CD14-positive monocyte (primary cell): ENCODE results near the gene CD44. TPM values are rescaled to one million over a fixed set of nuclear protein-coding genes. Genes with fewer than 3 reads are reported as not detected.
"Not testable (repeated sequence)": the region's sequence is repeated elsewhere in the genome, so short reads cannot be mapped to it uniquely, and the experiment has no call there.

Experiments
- DNase-seq, 3 donors: peaks; one replicate each; pipeline ENCODE4 v3.0.0-alpha.2; 2011 to 2022
- H2AFZ ChIP-seq: 2 replicates; pipeline ENCODE4 v1.6.0; 2012; ENCODE audit warnings: mild to moderate bottlenecking, low read depth, low read length, inconsistent platforms; ENCODE audit not compliant: insufficient read depth, poor library complexity, severe bottlenecking
- H3K27ac ChIP-seq, 2 donors: 1 replicate in 1 of 2; 2 replicates in 1 of 2; pipeline ENCODE4 v1.5.1; 2012 to 2013; ENCODE audit warnings: low read length in 2 of 2, control low read depth in 1 of 2, inconsistent platforms in 1 of 2, low read depth in 1 of 2, mild to moderate bottlenecking in 1 of 2
- H3K27me3 ChIP-seq, 2 donors: one replicate each; pipeline versions ENCODE4 v1.6.0 to v1.6.1; 2011 to 2013; ENCODE audit warnings: low read length in 2 of 2; ENCODE audit not compliant: control insufficient read depth in 2 of 2, insufficient read depth in 2 of 2
- H3K36me3 ChIP-seq, 2 donors: replicated peaks in 1 of 2; 1 replicate in 1 of 2; 2 replicates in 1 of 2; pipeline versions ENCODE4 v1.5.1 to v1.6.1; 2012 to 2013; ENCODE audit warnings: low read length in 2 of 2, control low read depth in 1 of 2, inconsistent platforms in 1 of 2, mild to moderate bottlenecking in 1 of 2; ENCODE audit not compliant: insufficient read depth in 2 of 2, control insufficient read depth in 1 of 2
- H3K4me1 ChIP-seq, 2 donors: 1 replicate in 1 of 2; 2 replicates in 1 of 2; pipeline versions ENCODE4 v1.5.1 to v1.6.1; 2012 to 2013; ENCODE audit warnings: low read length in 2 of 2, control low read depth in 1 of 2, inconsistent platforms in 1 of 2, mild to moderate bottlenecking in 1 of 2, moderate library complexity in 1 of 2; ENCODE audit not compliant: insufficient read depth in 2 of 2, control insufficient read depth in 1 of 2
- H3K4me2 ChIP-seq: replicated peaks from 2 replicates; pipeline ENCODE3; 2012; ENCODE audit warnings: low read length, moderate library complexity, mild to moderate bottlenecking; ENCODE audit not compliant: poor library complexity, severe bottlenecking; ENCODE audit errors: extremely low read depth
- H3K4me3 ChIP-seq, 3 experiments: fragments of 200-600 bp in 1 of 3; sonication (generic) in 1 of 3; replicated peaks in 1 of 3; 1 replicate in 2 of 3; 2 replicates in 1 of 3; pipeline ENCODE4 v1.5.1; 2011 to 2013; ENCODE audit warnings: low read length in 3 of 3, mild to moderate bottlenecking in 3 of 3, control low read depth in 2 of 3, low read depth in 2 of 3, inconsistent platforms in 1 of 3, moderate library complexity in 1 of 3
- H3K79me2 ChIP-seq: 2 replicates; pipeline ENCODE4 v1.6.0; 2012; ENCODE audit warnings: mild to moderate bottlenecking, control low read depth, inconsistent platforms, low read length, moderate library complexity; ENCODE audit not compliant: insufficient read depth
- H3K9ac ChIP-seq: 2 replicates; pipeline ENCODE4 v1.6.0; 2017; ENCODE audit warnings: low read length, mild to moderate bottlenecking; ENCODE audit not compliant: insufficient read depth, poor library complexity, severe bottlenecking
- H3K9me3 ChIP-seq, 2 donors: replicated peaks in 1 of 2; 1 replicate in 1 of 2; 2 replicates in 1 of 2; pipeline versions ENCODE4 v1.5.1 to v1.6.1; 2012 to 2013; ENCODE audit warnings: low read length in 2 of 2, control low read depth in 1 of 2; ENCODE audit not compliant: control insufficient read depth in 1 of 2, insufficient read depth in 1 of 2
- H4K20me1 ChIP-seq: 2 replicates; pipeline ENCODE4 v1.6.0; 2012; ENCODE audit warnings: mild to moderate bottlenecking, low read length, control low read depth, moderate library complexity; ENCODE audit not compliant: insufficient read depth
- H3K27ac Mint-ChIP-seq, 7 donors: one replicate each; pipeline ENCODE4 v1.8.0; 2020; ENCODE audit warnings: mild to moderate bottlenecking in 7 of 7, mixed read lengths in 7 of 7, moderate library complexity in 6 of 7, inconsistent platforms in 2 of 7
- H3K27me3 Mint-ChIP-seq, 3 donors: one replicate each; pipeline ENCODE4 v1.8.0; 2021 to 2022; ENCODE audit warnings: low read depth in 3 of 3, mild to moderate bottlenecking in 3 of 3, mixed read lengths in 3 of 3, moderate library complexity in 3 of 3, inconsistent platforms in 1 of 3
- H3K36me3 Mint-ChIP-seq, 2 donors: one replicate each; pipeline ENCODE4 v1.8.0; 2020; ENCODE audit warnings: mixed read lengths in 2 of 2, inconsistent platforms in 1 of 2, mild to moderate bottlenecking in 1 of 2
- H3K4me1 Mint-ChIP-seq: one replicate; pipeline ENCODE4 v1.8.0; 2020; ENCODE audit warnings: mild to moderate bottlenecking, mixed read lengths
- H3K4me3 Mint-ChIP-seq, 2 donors: one replicate each; pipeline ENCODE4 v1.8.0; 2020; ENCODE audit warnings: mild to moderate bottlenecking in 2 of 2, mixed read lengths in 2 of 2, moderate library complexity in 1 of 2
- H3K9me3 Mint-ChIP-seq, 7 donors: one replicate each; pipeline ENCODE4 v1.8.0; 2020 to 2022; ENCODE audit warnings: mixed read lengths in 7 of 7, mild to moderate bottlenecking in 6 of 7, moderate library complexity in 6 of 7, inconsistent platforms in 2 of 7
- WGBS: methylation state at CpG from one replicate; pipeline ENCODE4 v1.1.5; 2013; ENCODE audit warnings: missing lambda C conversion rate; ENCODE audit not compliant: insufficient coverage; 5-methylcytosine and 5-hydroxymethylcytosine counted together
- intact Hi-C, 2 donors: fragments of 100-400 bp; cut with micrococcal nuclease; formaldehyde crosslinking; loops; one replicate each; pipeline versions ENCODE4 v1.15.0 to v1.15.1; 2023
- polyA plus RNA-seq, 3 donors: library from polyadenylated mRNA; depleted of rRNA in 1 of 3; unstranded in 2 of 3; stranded (reverse) in 1 of 3; fragments of 300-500 nt in 2 of 3; fragments of >200 nt in 1 of 3; fragmentation: Illumina TruSeq in 2 of 3; gene quantifications; 1 replicate in 2 of 3; 2 replicates in 1 of 3; pipeline ENCODE4 v1.2.3, GENCODE V29; 2012 to 2021
- TF ChIP-seq, protein P1 (sequence below): fragments of 200-600 bp; IDR thresholded peaks from one replicate; pipeline ENCODE4 v1.8.0; 2022; ENCODE audit warnings: antibody characterized with exemption, mild to moderate bottlenecking

The CD44 gene
- polyA plus RNA-seq, 3 donors: 415 to 866 (median 531) TPM

DNA sequence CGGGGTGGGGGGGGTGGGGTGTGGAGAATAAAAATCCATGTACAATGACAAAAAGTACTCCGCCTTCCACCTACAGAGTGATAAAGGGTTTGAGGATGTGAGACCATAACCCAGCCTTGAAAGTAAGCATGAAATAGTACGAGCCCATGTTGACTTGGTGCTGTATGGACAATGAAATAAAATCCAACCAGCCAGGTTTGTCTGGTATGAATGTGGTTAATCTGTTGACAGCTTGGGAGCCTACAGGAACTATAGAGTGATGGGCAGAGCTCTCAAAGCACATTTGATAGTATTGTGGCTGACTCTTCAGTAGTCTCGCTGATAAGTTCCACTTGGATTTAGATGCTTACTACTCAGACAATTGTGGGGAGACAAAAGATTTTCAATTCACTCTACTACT, 48.8 kb upstream of the CD44 start:
- Histone ChIP-seq H3K27ac (no peak overlapping the region), H3K4me3 (no peak overlapping the region), H3K4me2 (no peak overlapping the region), H3K9me3 (no peaks in the 10 kb centered on the region), H3K4me1 (peaks cover 17 to 19% of the 10 kb centered on the region in 2 donors), H3K36me3 (no peaks in the 10 kb centered on the region), H2AFZ (no peak overlapping the region), H4K20me1 (no peaks in the 10 kb centered on the region), H3K9ac (no peak overlapping the region), H3K79me2 (no peaks in the 10 kb centered on the region), H3K27me3 (no peaks in the 10 kb centered on the region)
- H3K4me3 Mint-ChIP-seq: no peak overlapping the region
- peaks cover 37% of the 10 kb centered on the region for H3K4me1 Mint-ChIP-seq
- no CpG with 5 or more reads among the region's 4 CpGs for WGBS
- no peak for DNase-seq
- TF ChIP-seq, protein P1, sequence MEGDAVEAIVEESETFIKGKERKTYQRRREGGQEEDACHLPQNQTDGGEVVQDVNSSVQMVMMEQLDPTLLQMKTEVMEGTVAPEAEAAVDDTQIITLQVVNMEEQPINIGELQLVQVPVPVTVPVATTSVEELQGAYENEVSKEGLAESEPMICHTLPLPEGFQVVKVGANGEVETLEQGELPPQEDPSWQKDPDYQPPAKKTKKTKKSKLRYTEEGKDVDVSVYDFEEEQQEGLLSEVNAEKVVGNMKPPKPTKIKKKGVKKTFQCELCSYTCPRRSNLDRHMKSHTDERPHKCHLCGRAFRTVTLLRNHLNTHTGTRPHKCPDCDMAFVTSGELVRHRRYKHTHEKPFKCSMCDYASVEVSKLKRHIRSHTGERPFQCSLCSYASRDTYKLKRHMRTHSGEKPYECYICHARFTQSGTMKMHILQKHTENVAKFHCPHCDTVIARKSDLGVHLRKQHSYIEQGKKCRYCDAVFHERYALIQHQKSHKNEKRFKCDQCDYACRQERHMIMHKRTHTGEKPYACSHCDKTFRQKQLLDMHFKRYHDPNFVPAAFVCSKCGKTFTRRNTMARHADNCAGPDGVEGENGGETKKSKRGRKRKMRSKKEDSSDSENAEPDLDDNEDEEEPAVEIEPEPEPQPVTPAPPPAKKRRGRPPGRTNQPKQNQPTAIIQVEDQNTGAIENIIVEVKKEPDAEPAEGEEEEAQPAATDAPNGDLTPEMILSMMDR: no peak
- intact Hi-C loops: no loop called here
- H3K27me3 Mint-ChIP-seq: peaks cover 0 to 1% (median 0%) of the 10 kb centered on the region in 3 donors
- H3K9me3 Mint-ChIP-seq: peaks cover 0 to 3% (median 0%) of the 10 kb centered on the region in 7 donors
- H3K36me3 Mint-ChIP-seq: peaks cover 0 to under 1% of the 10 kb centered on the region in 2 donors
- no peak overlapping the region for H3K27ac Mint-ChIP-seq

DNA sequence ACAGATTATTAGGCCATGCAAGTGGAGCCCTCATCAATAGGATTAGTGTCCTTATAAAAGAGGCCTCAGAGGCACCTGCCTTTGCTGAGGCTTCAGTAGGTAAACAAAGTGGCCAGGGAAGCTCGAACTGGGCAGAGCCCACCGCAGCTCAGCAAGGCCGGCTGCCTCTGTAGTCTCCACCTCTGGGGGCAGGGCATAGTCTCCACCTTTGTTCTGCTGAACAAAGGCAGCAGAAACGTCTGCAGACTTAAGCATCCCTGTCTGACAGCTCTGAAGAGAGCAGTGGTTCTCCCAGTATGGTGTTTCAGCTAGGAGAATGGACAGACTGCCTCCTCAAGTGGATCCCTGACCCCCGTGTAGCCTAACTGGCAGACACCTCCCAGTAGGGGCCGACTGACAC, 48.0 kb upstream of the CD44 start:
- H3K4me1 ChIP-seq: peaks cover 17 to 19% of the 10 kb centered on the region in 2 donors
- H3K36me3 Mint-ChIP-seq, H3K27me3 Mint-ChIP-seq, H3K4me3 Mint-ChIP-seq, intact Hi-C loops, H3K4me3 ChIP-seq, DNase-seq, H3K9me3 Mint-ChIP-seq, H3K9ac ChIP-seq, H3K9me3 ChIP-seq, H3K4me2 ChIP-seq, H3K79me2 ChIP-seq, H3K27me3 ChIP-seq, H2AFZ ChIP-seq, H3K36me3 ChIP-seq, H4K20me1 ChIP-seq, H3K27ac ChIP-seq, H3K27ac Mint-ChIP-seq: not testable (repeated sequence)
- WGBS: 90% methylated on average over 6 of the region's 6 CpGs
- peaks cover 37% of the 10 kb centered on the region for H3K4me1 Mint-ChIP-seq
